ENCODE results near the gene COPS9. TPM values are rescaled to one million over a fixed set of nuclear protein-coding genes. Genes with fewer than 3 reads are reported as not detected.

Gene COPS9
- total RNA-seq, 2 donors from 2014 or later, result 57.4 to 151 TPM

GRCh38 chr2:240128608-240129145 is 7.4 kb downstream of the COPS9 start:
- H3K4me3 Mint-ChIP-seq, result no peak overlapping the region
- no peak for ATAC-seq (replicated peaks)
- H3K4me1 Mint-ChIP-seq, result no peaks in the 10 kb centered on the region
- H3K9me3 Mint-ChIP-seq, result no peaks in the 10 kb centered on the region
- peaks cover 66% of the 10 kb centered on the region for H3K36me3 Mint-ChIP-seq (ENCODE audit: low read depth)
- H3K27me3 Mint-ChIP-seq, result no peaks in the 10 kb centered on the region
- no peak overlapping the region for H3K27ac Mint-ChIP-seq

- Mint-ChIP-seq H3K27me3 (no peaks in the 10 kb centered on the region), H3K4me1 (no peaks in the 10 kb centered on the region), H3K9me3 (no peaks in the 10 kb centered on the region), H3K36me3 (ENCODE audit: low read depth) (peaks cover 60% of the 10 kb centered on the region), H3K27ac (no peak overlapping the region), H3K4me3 (no peak overlapping the region)
- no peak for ATAC-seq (replicated peaks)
Measured at GRCh38 chr2:240127911-240128607, 8.0 kb downstream of the COPS9 start.

- H3K4me1 Mint-ChIP-seq, result no peaks in the 10 kb centered on the region
- peaks cover 52% of the 10 kb centered on the region for H3K36me3 Mint-ChIP-seq (ENCODE audit: low read depth)
- no peak overlapping the region for H3K4me3 Mint-ChIP-seq
- no peaks in the 10 kb centered on the region for H3K9me3 Mint-ChIP-seq
- no peak for ATAC-seq (replicated peaks)
- no peak overlapping the region for H3K27ac Mint-ChIP-seq
- no peaks in the 10 kb centered on the region for H3K27me3 Mint-ChIP-seq
Measured at GRCh38 chr2:240127191-240127750, 8.8 kb downstream of the COPS9 start.

GRCh38 chr2:240126731-240127130 is 9.4 kb downstream of the COPS9 start:
- H3K4me1 Mint-ChIP-seq, result peaks cover 2% of the 10 kb centered on the region
- H3K27me3 Mint-ChIP-seq, result no peaks in the 10 kb centered on the region
- no peak overlapping the region for H3K27ac Mint-ChIP-seq
- peaks cover 47% of the 10 kb centered on the region for H3K36me3 Mint-ChIP-seq (ENCODE audit: low read depth)
- H3K9me3 Mint-ChIP-seq, result no peaks in the 10 kb centered on the region
- H3K4me3 Mint-ChIP-seq, result no peak overlapping the region
- no peak for ATAC-seq (replicated peaks)

GRCh38 chr2:240125742-240126141 is 10.4 kb downstream of the COPS9 start:
- Mint-ChIP-seq H3K4me3 (no peak overlapping the region), H3K36me3 (ENCODE audit: low read depth) (peaks cover 37% of the 10 kb centered on the region), H3K27ac (no peak overlapping the region), H3K4me1 (peaks cover 8% of the 10 kb centered on the region), H3K27me3 (no peaks in the 10 kb centered on the region), H3K9me3 (no peaks in the 10 kb centered on the region)
- no peak for ATAC-seq (replicated peaks)

- no peak overlapping the region for H3K4me3 Mint-ChIP-seq
Measured at GRCh38 chr2:240124651-240125030, 11.5 kb downstream of the COPS9 start.

GRCh38 chr2:240123821-240124650 is 12.1 kb downstream of the COPS9 start:
- H3K27ac Mint-ChIP-seq, result no peak overlapping the region
- no peaks in the 10 kb centered on the region for H3K27me3 Mint-ChIP-seq
- H3K36me3 Mint-ChIP-seq (ENCODE audit: low read depth), result peaks cover 20% of the 10 kb centered on the region
- no peak for ATAC-seq (replicated peaks)
- peaks cover 8% of the 10 kb centered on the region for H3K4me1 Mint-ChIP-seq
- no peak overlapping the region for H3K4me3 Mint-ChIP-seq
- no peaks in the 10 kb centered on the region for H3K9me3 Mint-ChIP-seq

More at GRCh38 chr2:240124651-240125030, 11.5 kb downstream of the COPS9 start:
- H3K36me3 Mint-ChIP-seq (ENCODE audit: low read depth), result peaks cover 26% of the 10 kb centered on the region
- no peak for ATAC-seq (replicated peaks)
- no peaks in the 10 kb centered on the region for H3K27me3 Mint-ChIP-seq
- H3K9me3 Mint-ChIP-seq, result no peaks in the 10 kb centered on the region
- H3K27ac Mint-ChIP-seq, result no peak overlapping the region
- peaks cover 8% of the 10 kb centered on the region for H3K4me1 Mint-ChIP-seq

- no peaks in the 10 kb centered on the region for H3K27me3 Mint-ChIP-seq
- no peaks in the 10 kb centered on the region for H3K36me3 Mint-ChIP-seq (ENCODE audit: low read depth)
- no peaks in the 10 kb centered on the region for H3K9me3 Mint-ChIP-seq
- no peak for ATAC-seq (replicated peaks)
- H3K4me1 Mint-ChIP-seq, result peaks cover 8% of the 10 kb centered on the region
- H3K27ac Mint-ChIP-seq, result no peak overlapping the region
- H3K4me3 Mint-ChIP-seq, result no peak overlapping the region
Measured at GRCh38 chr2:240121675-240122074, 14.4 kb downstream of the COPS9 start.

GRCh38 chr2:240121190-240121589 is 14.9 kb downstream of the COPS9 start:
- Mint-ChIP-seq H3K9me3 (no peaks in the 10 kb centered on the region), H3K4me3 (no peak overlapping the region), H3K27ac (no peak overlapping the region), H3K27me3 (peaks cover 4% of the 10 kb centered on the region), H3K36me3 (ENCODE audit: low read depth) (no peaks in the 10 kb centered on the region), H3K4me1 (peaks cover 8% of the 10 kb centered on the region)
- ATAC-seq (replicated peaks), result peak; percentile 98

- ATAC-seq (replicated peaks), result no peak
- no peaks in the 10 kb centered on the region for H3K9me3 Mint-ChIP-seq
- no peak overlapping the region for H3K27ac Mint-ChIP-seq
- no peaks in the 10 kb centered on the region for H3K4me1 Mint-ChIP-seq
- no peak overlapping the region for H3K4me3 Mint-ChIP-seq
- H3K36me3 Mint-ChIP-seq (ENCODE audit: low read depth), result no peaks in the 10 kb centered on the region
- H3K27me3 Mint-ChIP-seq, result peaks cover 46% of the 10 kb centered on the region
Measured at GRCh38 chr2:240114233-240114632, 21.9 kb downstream of the COPS9 start.

- Mint-ChIP-seq H3K9me3 (no peaks in the 10 kb centered on the region), H3K27me3 (peaks cover 47% of the 10 kb centered on the region), H3K36me3 (ENCODE audit: low read depth) (no peaks in the 10 kb centered on the region), H3K27ac (no peak overlapping the region), H3K4me3 (no peak overlapping the region), H3K4me1 (no peaks in the 10 kb centered on the region)
- ATAC-seq (replicated peaks), result no peak
Measured at GRCh38 chr2:240112914-240113690, 23.0 kb downstream of the COPS9 start.

- Mint-ChIP-seq H3K4me1 (no peaks in the 10 kb centered on the region), H3K27me3 (peaks cover 49% of the 10 kb centered on the region), H3K27ac (no peak overlapping the region), H3K36me3 (ENCODE audit: low read depth) (no peaks in the 10 kb centered on the region), H3K9me3 (no peaks in the 10 kb centered on the region), H3K4me3 (no peak overlapping the region)
- ATAC-seq (replicated peaks), result no peak
Measured at GRCh38 chr2:240111253-240111652, 24.9 kb downstream of the COPS9 start.

GRCh38 chr2:240109386-240109785 is 26.7 kb downstream of the COPS9 start:
- no peak for ATAC-seq (replicated peaks)
- H3K4me1 Mint-ChIP-seq, result no peaks in the 10 kb centered on the region
- no peaks in the 10 kb centered on the region for H3K9me3 Mint-ChIP-seq
- H3K27me3 Mint-ChIP-seq, result peaks cover 37% of the 10 kb centered on the region
- H3K4me3 Mint-ChIP-seq, result no peak overlapping the region
- H3K27ac Mint-ChIP-seq, result no peak overlapping the region
- H3K36me3 Mint-ChIP-seq (ENCODE audit: low read depth), result no peaks in the 10 kb centered on the region

- Mint-ChIP-seq H3K27ac (no peak overlapping the region), H3K36me3 (ENCODE audit: low read depth) (no peaks in the 10 kb centered on the region)
Measured at GRCh38 chr2:240107477-240107796, 28.7 kb downstream of the COPS9 start.

More at GRCh38 chr2:240107477-240107796, 28.7 kb downstream of the COPS9 start:
- no peak overlapping the region for H3K4me3 Mint-ChIP-seq
- H3K9me3 Mint-ChIP-seq, result no peaks in the 10 kb centered on the region
- H3K4me1 Mint-ChIP-seq, result no peaks in the 10 kb centered on the region
- no peak for ATAC-seq (replicated peaks)
- H3K27me3 Mint-ChIP-seq, result peaks cover 32% of the 10 kb centered on the region
